ENCODE data around the gene CD44.

DNA sequence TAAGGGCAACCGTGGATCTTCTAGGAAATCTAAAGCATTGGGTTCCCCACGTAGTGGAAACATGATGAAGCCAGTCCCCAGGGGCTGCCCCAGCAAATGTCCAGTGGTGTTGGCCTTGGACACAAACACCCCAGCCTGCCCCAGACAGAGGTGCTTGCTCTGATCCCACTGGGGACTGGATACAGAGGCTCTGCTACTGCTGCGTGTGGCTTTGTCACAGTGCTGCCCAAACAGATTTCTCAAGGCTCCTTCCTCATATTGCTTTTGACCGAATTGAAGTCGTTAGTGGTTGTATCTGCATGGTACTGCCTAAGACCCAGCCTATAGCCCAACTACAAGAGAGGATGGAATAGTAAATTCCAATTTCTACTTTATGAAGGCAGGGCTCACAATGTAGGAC lies 40.1 kb upstream of the CD44 start:
- no peak for TF ChIP-seq POLR2A (IDR thresholded peaks at IDR 0.05)
- TF ChIP-seq, protein P1, sequence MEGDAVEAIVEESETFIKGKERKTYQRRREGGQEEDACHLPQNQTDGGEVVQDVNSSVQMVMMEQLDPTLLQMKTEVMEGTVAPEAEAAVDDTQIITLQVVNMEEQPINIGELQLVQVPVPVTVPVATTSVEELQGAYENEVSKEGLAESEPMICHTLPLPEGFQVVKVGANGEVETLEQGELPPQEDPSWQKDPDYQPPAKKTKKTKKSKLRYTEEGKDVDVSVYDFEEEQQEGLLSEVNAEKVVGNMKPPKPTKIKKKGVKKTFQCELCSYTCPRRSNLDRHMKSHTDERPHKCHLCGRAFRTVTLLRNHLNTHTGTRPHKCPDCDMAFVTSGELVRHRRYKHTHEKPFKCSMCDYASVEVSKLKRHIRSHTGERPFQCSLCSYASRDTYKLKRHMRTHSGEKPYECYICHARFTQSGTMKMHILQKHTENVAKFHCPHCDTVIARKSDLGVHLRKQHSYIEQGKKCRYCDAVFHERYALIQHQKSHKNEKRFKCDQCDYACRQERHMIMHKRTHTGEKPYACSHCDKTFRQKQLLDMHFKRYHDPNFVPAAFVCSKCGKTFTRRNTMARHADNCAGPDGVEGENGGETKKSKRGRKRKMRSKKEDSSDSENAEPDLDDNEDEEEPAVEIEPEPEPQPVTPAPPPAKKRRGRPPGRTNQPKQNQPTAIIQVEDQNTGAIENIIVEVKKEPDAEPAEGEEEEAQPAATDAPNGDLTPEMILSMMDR (IDR thresholded peaks at IDR 0.05): no peak

All from lower leg skin (tissue), 3 donors.